ENCODE results near the gene NDUFC1. TPM values are rescaled to one million over a fixed set of nuclear protein-coding genes. Genes with fewer than 3 reads are reported as not detected.

Gene NDUFC1
- total and polyA plus RNA-seq, 2 of the 8 experiments (the other 6 are each of a cell fraction or from before 2014, with no cell fraction given), result 41.9 to 62.0 TPM

- TF ChIP-seq RAD21 (IDR thresholded peaks at IDR 0.05 in 1 of 2, conservative IDR thresholded peaks at IDR 0.05 in 1 of 2; ENCODE audit: low read depth in 2 of 2, low read length in 2 of 2) (no peak), JUND (IDR thresholded peaks at IDR 0.05; ENCODE audit: low read length) (no peak), EZH2 (IDR thresholded peaks at IDR 0.05; ENCODE audit: low read depth, low read length, severe bottlenecking) (no peak), ATF3 (IDR thresholded peaks at IDR 0.05; ENCODE audit: insufficient read depth, low read depth, low read length) (no peak)
These were observed 36.1 kb downstream of the NDUFC1 start (continued) for GRCh38 chr4:139266208-139266582.
